Left cardiac atrium (tissue), 4 donors: ENCODE measurements around the gene IL17RB. TPM values are rescaled to one million over a fixed set of nuclear protein-coding genes. Genes with fewer than 3 reads are reported as not detected.

Experiments
- ATAC-seq, 2 donors: fragments of 200-7000 bp; cut with Tn5 transposase; one replicate each; pipeline ENCODE4 v1.9.1; 2020; ENCODE audit warnings: mild to moderate bottlenecking in 2 of 2, moderate library complexity in 2 of 2
- DNase-seq: peaks from one replicate; pipeline ENCODE4 v3.0.0-alpha.2; 2020
- intact Hi-C, 2 donors: fragments of 100-400 bp; cut with DNase I; formaldehyde crosslinking; loops; one replicate each; pipeline versions ENCODE4 v1.14.1 to v1.15.1; 2022 to 2023
- total RNA-seq, 2 donors: library from RNA; stranded (reverse); fragmentation: NEBNext Ultra II Directional; extraction: Animal tissue kit (Norgen Biotek cat#: 25700); gene quantifications; one replicate each; pipeline ENCODE4 v1.2.1, GENCODE V29; 2021
- donor health status: DM: no; HTN: yes; CAD: no.
- donor health status: DM: no; HTN: yes; CAD: no; lungs with severe emphysema.
- donor health status: DM: yes; HTN: yes; CAD: no.
- donor health status: Dilated cardiomyopathy.

The IL17RB gene
- total RNA-seq, 2 donors from 2014 or later: 1.6 to 2.6 TPM

GRCh38 chr3:53845103-53845880, 1.1 kb upstream of the IL17RB start:
- intact Hi-C loops: no loop called here
- ATAC-seq (peak; percentile 60 to 73), DNase-seq (peak; percentile 61)

DNA sequence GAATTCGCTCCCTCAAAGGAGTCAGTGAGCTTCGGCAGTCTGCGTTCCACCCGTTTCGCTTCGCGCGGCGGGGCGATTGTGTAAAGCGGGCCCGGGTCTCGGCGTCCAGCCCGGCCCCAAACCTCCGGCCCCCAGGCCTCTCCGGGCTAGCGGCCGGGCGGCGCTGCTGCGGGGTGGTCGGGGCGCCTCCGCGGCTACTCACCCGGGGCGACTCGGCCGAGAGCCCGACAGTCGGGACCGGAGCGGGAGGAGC, 561 bp upstream of the IL17RB start:
- intact Hi-C loops: no loop called here
- ATAC-seq: peak in 1 of 2 donors; percentile 35

DNA sequence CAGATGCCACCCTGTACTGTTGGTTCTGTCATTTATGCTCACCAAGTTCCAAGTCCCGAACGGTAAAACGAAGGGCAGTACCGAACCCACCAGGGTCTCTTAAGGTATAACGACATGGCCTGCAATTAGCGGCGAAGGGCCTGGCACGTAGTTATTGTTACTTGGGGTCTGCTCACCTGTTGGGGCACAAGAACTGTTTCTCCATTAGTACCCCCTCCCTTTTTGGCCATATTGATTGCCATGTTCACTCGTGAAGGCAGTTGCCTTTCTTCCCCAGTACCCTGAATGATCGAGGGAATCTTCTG, 435 bp downstream of the IL17RB start:
- intact Hi-C loops: no loop called here
- ATAC-seq: no peak
- no peak for DNase-seq

More for the DNA sequence above, 561 bp upstream of the IL17RB start:
- DNase-seq: no peak

GRCh38 chr3:53849916-53850315, 3.5 kb downstream of the IL17RB start:
- ATAC-seq: no peak
- intact Hi-C loops: loop anchor here in 1 of 2 donors (10.0 kb wide), 1 partner anchor 125 kb away; no protein-coding TSS in a partner anchor
- DNase-seq: no peak

DNA sequence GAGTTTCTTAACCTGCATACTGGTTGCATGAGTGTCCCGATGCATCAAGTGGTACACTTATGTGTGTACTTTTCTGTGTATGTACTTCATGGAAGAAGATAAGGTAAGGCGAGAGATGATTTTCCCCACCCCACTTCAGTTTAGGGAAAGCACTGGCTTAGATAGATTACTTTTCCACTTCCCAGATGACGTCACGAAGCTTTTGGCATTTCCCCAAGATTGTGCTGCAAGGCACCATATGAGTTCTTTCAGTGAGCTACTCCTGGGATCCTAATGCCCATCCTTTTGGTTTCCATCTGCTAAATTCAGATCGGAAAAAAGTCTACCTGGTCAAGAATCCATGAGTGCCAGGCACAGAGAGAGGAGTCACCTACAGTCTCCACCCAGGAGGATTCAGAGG, 4.5 kb downstream of the IL17RB start:
- intact Hi-C loops: loop anchor here in 1 of 2 donors (10.0 kb wide), 1 partner anchor 126 kb away; no protein-coding TSS in a partner anchor
- DNase-seq (no peak), ATAC-seq (no peak)

GRCh38 chr3:53856964-53857363, 10.6 kb downstream of the IL17RB start:
- intact Hi-C loops: loop anchor here in 1 of 2 donors (10.0 kb wide), 1 partner anchor 132 kb away; no protein-coding TSS in a partner anchor
- DNase-seq (no peak), ATAC-seq (no peak)

DNA sequence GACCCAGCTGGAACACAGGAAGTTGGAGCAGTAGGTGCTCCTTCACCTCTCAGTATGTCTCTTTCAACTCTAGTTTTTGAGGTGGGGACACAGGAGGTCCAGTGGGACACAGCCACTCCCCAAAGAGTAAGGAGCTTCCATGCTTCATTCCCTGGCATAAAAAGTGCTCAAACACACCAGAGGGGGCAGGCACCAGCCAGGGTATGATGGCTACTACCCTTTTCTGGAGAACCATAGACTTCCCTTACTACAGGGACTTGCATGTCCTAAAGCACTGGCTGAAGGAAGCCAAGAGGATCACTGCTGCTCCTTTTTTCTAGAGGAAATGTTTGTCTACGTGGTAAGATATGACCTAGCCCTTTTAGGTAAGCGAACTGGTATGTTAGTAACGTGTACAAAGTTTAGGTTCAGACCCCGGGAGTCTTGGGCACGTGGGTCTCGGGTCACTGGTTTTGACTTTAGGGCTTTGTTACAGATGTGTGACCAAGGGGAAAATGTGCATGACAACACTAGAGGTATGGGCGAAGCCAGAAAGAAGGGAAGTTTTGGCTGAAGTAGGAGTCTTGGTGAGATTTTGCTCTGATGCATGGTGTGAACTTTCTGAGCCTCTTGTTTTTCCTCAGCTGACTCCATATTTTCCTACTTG, 11.9 kb downstream of the IL17RB start:
- ATAC-seq (no peak), DNase-seq (no peak)
- intact Hi-C loops: loop anchor here in 1 of 2 donors (10.0 kb wide), 1 partner anchor 133 kb away; no protein-coding TSS in a partner anchor

DNA sequence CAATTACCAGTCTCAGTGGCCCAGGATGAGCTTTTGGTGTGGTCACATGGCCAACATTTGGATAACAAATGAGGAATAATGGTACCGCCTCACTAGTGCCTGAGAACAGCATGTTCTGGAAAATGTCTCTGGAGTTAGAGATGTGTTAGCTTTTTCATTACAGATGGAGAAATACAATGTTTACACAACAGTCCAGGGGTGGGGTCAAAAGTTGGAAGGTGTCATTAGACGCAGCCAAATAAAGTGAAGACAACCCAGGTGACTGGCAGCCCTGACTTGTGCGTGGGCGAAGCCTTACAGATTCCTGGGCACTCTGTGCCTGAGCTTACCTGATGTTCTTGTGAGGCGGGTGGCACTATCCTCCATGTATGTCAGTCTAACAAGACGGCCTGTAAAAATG, 12.8 kb downstream of the IL17RB start:
- intact Hi-C loops: loop anchor here in 1 of 2 donors (10.0 kb wide), 1 partner anchor 134 kb away; no protein-coding TSS in a partner anchor
- DNase-seq (no peak), ATAC-seq (no peak)

DNA sequence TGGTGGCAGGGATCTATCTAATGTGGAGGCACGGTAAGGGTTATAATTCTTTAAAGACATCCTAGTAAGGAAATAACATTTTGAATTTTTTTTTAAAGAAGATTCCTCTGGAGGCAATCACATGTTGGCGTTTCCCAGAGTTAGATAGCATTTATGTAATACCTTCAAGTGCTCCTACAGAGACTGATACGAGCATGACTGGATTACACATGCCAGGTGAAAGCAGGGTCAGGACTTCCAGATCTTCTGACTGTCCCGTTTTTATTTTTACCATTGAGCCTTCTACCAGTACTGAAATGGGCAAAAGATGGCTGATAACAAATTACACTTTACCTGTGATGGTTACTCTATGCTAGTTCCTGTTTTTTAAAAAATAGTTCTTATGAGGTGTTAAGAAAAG, 13.8 kb downstream of the IL17RB start:
- intact Hi-C loops: no loop called here
- DNase-seq: no peak
- peak; percentile 34 to 52 for ATAC-seq

- DNase-seq (no peak), ATAC-seq (no peak)
- intact Hi-C loops: no loop called here
These were observed 15.9 kb downstream of the IL17RB start for GRCh38 chr3:53862241-53862640.

- ATAC-seq (no peak), DNase-seq (no peak)
- intact Hi-C loops: no loop called here
These were observed 16.8 kb downstream of the IL17RB start for GRCh38 chr3:53863145-53863544.

- intact Hi-C loops: no loop called here
- ATAC-seq (no peak), DNase-seq (no peak)
These were observed 19.5 kb downstream of the IL17RB start for GRCh38 chr3:53865732-53866499.

- intact Hi-C loops: no loop called here
- peak in 1 of 2 donors; percentile 1 for ATAC-seq
These were observed 34.3 kb downstream of the IL17RB start for GRCh38 chr3:53880396-53881345.

DNA sequence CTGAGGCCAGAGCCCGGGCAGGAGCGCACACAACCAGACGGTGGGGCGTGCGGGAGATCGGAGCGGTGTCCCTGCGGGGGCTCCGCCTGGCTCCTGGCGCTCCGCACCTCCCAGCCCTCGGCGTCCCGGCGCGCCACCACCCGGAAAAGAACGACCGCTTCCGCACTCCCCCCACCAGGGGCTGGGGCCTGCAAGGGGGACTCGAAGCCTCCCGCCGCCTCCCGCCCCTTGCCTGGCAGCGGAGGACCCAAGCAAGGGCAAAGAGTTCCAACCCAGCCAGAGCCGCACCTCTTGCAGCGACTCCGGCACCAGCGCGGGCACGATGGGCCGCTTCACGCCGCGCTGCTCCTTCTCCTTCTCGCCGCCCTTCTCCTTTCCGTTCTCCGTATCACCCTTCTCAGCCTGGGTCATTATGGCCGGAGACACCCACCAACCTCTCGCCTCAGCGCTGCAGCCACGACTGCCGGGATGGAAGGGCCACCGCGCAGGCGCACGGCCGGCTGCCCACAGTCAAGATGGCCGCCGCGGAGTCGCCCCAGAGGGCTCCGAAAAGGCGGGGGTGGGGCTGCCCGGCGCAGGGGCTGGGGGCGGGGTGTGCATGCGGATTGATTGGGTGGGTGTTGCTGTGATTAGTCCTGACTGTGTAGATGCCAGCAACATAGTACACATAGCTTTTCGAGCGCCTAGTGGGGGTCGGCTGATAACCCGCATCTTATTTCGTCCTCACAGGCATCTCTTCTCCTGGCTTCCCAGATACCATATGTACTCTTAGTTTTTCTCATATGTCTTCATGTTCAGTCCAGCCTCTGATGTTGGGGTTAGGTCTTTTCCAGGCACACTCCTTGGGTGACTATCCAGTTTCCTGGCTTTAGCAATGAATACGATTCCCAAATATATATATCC, 35.6 kb downstream of the IL17RB start, which contains the start of gene ACTR8:
Gene ACTR8, minus strand, starts transcription at position 462 of the 903 bp plus-strand sequence. Its CDS starts 51 bp downstream, at position 411.
- ATAC-seq (peak; percentile 97 to 98), DNase-seq (peak; percentile 89)
- intact Hi-C loops: no loop called here

More at GRCh38 chr3:53880396-53881345, 34.3 kb downstream of the IL17RB start:
- DNase-seq: no peak

DNA sequence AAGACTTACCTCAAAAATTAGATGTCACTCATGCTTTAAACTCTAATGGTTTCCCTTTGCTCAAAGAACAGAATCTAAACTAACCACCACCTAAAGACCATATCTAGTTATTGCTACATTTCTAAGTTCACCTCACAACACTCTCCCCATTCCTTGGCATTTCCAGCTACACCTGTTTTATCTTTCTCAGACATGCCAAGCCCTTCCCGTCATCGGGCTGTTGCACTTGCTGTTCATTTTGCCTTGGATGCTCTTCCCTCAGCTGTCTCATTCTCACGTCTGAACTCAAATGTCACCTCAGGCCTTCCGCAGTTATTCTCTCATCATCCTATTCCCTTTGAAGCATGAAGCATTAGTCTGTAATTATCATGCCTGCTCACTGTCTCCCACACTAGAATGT, 36.6 kb downstream of the IL17RB start:
- DNase-seq (no peak), ATAC-seq (no peak)
- intact Hi-C loops: no loop called here

DNA sequence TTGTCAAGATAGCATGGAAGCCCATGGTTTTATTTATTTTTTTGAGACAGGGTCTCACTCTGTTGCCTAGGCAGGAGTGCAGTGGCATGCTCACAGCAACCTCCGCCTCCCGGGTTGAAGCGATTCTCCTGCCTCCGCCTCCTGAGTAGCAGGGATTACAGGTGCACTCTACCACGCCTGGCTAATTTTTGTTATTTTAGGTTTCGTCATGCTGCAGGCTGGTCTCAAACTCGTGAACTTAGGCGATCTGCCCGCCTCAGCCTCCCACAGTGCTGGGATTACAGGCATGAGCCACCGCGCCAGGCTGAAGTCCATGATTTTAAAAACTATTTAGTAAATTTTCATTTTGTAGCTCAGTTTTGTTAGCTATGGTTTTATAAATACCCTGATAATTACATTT, 38.3 kb downstream of the IL17RB start:
- intact Hi-C loops: no loop called here
- DNase-seq (no peak), ATAC-seq (no peak)

- DNase-seq (no peak), ATAC-seq (no peak)
- intact Hi-C loops: no loop called here
These were observed 38.9 kb downstream of the IL17RB start for GRCh38 chr3:53885239-53885638.

DNA sequence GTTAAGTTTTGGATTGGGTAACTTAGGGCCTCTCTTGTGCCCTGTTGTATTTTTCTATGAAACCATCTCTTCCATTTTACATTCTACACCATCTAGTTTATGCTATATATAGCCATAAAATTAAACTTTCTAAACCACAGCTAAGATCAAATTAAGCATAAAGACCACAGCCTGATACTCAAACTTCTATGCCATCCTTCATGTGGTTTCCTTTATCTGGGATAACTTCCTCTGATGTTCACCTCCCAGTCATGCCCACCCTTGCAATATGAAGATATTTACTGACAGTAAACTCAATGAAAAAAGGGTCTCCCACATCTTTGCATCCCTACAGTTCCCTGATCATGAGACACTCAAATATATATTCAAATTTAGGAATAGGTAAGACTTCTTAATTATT, 41.1 kb downstream of the IL17RB start:
- ATAC-seq (no peak), DNase-seq (no peak)
- intact Hi-C loops: no loop called here
